GM19467 (cell line): ENCODE measurements around the gene TFEB.

Source experiments
- ATAC-seq: cut with Tn5 transposase; IDR thresholded peaks from one replicate; pipeline ENCODE4 v1.9.1; 2021; ENCODE audit warnings: mild to moderate bottlenecking, moderate library complexity; ENCODE audit not compliant: unreplicated experiment

Gene TFEB

GRCh38 chr6:41641352-41641925 lies 94.0 kb downstream of the TFEB start:
- no peak for ATAC-seq

- ATAC-seq = no peak
These were observed 95.0 kb downstream of the TFEB start for GRCh38 chr6:41640426-41640825.

- ATAC-seq = no peak
These were observed 95.5 kb downstream of the TFEB start for GRCh38 chr6:41639809-41640371.

GRCh38 chr6:41638935-41639808 lies 96.2 kb downstream of the TFEB start:
- no peak for ATAC-seq

GRCh38 chr6:41638002-41638934 lies 97.1 kb downstream of the TFEB start, which contains the start of gene MDFI:
MDFI (plus strand) TSS chr6:41638468; CDS start chr6:41638750, 282 bp downstream.
- ATAC-seq = no peak

GRCh38 chr6:41637194-41638001 lies 98.0 kb downstream of the TFEB start:
- no peak for ATAC-seq

GRCh38 chr6:41636833-41637193 lies 98.6 kb downstream of the TFEB start:
- no peak for ATAC-seq

GRCh38 chr6:41635365-41635764 lies 100.0 kb downstream of the TFEB start:
- ATAC-seq = no peak

GRCh38 chr6:41634657-41635056 lies 100.8 kb downstream of the TFEB start:
- no peak for ATAC-seq
